Osteocyte (in vitro differentiated cells): Measurements from ENCODE around the gene PTHLH. TPM values are rescaled to one million over a fixed set of nuclear protein-coding genes. Genes with fewer than 3 reads are reported as not detected.

ENCODE experiments used
- DNase-seq: peaks from one replicate; pipeline ENCODE4 v3.0.0; 2021; ENCODE audit warnings: mixed read lengths; ENCODE audit not compliant: unreplicated experiment; ENCODE audit errors: extremely low spot score
- H3K27ac Mint-ChIP-seq: one replicate; pipeline ENCODE4 v1.8.0; 2021; ENCODE audit warnings: mild to moderate bottlenecking, mixed read lengths; ENCODE audit not compliant: unreplicated experiment
- H3K27me3 Mint-ChIP-seq: one replicate; pipeline ENCODE4 v1.8.0; 2021; ENCODE audit warnings: mixed read lengths; ENCODE audit not compliant: unreplicated experiment
- H3K36me3 Mint-ChIP-seq: one replicate; pipeline ENCODE4 v1.8.0; 2021; ENCODE audit warnings: mixed read lengths; ENCODE audit not compliant: unreplicated experiment
- H3K4me1 Mint-ChIP-seq: one replicate; pipeline ENCODE4 v1.8.0; 2021; ENCODE audit warnings: mixed read lengths; ENCODE audit not compliant: unreplicated experiment
- H3K4me3 Mint-ChIP-seq: one replicate; pipeline ENCODE4 v1.8.0; 2021; ENCODE audit warnings: mild to moderate bottlenecking, moderate library complexity, mixed read lengths; ENCODE audit not compliant: unreplicated experiment
- H3K9me3 Mint-ChIP-seq: one replicate; pipeline ENCODE4 v1.8.0; 2021; ENCODE audit warnings: mixed read lengths; ENCODE audit not compliant: unreplicated experiment
- total RNA-seq: library from RNA; stranded (reverse); gene quantifications from 2 replicates; pipeline ENCODE4 v1.2.1, GENCODE V29; 2021
- TF ChIP-seq, protein P1 (sequence below): fragments of 200-600 bp; sonication (generic); IDR thresholded peaks from 2 replicates; pipeline ENCODE4 v1.5.0; 2021; ENCODE audit warnings: antibody characterized with exemption, mild to moderate bottlenecking, moderate library complexity

PTHLH gene
- total RNA-seq, 1 donor from 2014 or later = 0.46 TPM

DNA sequence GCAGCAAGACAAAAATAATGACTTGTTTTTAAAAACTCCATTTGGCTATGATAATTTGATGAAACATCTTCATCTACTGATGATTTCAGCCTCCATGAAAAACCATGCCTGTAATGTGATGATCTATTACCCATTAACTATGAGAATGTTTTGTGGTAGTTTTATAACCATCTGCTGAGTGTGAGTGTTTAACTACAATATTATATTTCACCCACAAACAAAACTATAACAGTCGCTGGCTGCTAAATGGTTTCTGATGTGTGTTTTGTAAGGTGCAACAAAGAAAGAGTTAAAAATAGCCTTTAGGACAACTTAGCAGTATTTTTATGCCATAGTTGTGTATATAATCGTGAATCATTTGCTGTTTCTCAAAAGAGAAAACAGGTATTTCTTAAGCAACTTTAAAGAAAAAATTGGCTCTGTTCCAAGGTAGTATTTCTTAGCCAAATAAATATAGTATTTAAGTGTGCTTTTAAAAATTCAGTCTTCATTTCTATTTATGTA, 4.9 kb downstream of the PTHLH start:
- Mint-ChIP-seq H3K9me3 (no peaks in the 10 kb centered on the region), H3K4me3 (no peak overlapping the region), H3K4me1 (peaks cover 45% of the 10 kb centered on the region), H3K27me3 (peaks cover 16% of the 10 kb centered on the region), H3K27ac (no peak overlapping the region), H3K36me3 (no peaks in the 10 kb centered on the region)
- DNase-seq = no peak
- TF ChIP-seq, protein P1, sequence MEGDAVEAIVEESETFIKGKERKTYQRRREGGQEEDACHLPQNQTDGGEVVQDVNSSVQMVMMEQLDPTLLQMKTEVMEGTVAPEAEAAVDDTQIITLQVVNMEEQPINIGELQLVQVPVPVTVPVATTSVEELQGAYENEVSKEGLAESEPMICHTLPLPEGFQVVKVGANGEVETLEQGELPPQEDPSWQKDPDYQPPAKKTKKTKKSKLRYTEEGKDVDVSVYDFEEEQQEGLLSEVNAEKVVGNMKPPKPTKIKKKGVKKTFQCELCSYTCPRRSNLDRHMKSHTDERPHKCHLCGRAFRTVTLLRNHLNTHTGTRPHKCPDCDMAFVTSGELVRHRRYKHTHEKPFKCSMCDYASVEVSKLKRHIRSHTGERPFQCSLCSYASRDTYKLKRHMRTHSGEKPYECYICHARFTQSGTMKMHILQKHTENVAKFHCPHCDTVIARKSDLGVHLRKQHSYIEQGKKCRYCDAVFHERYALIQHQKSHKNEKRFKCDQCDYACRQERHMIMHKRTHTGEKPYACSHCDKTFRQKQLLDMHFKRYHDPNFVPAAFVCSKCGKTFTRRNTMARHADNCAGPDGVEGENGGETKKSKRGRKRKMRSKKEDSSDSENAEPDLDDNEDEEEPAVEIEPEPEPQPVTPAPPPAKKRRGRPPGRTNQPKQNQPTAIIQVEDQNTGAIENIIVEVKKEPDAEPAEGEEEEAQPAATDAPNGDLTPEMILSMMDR = no peak

DNA sequence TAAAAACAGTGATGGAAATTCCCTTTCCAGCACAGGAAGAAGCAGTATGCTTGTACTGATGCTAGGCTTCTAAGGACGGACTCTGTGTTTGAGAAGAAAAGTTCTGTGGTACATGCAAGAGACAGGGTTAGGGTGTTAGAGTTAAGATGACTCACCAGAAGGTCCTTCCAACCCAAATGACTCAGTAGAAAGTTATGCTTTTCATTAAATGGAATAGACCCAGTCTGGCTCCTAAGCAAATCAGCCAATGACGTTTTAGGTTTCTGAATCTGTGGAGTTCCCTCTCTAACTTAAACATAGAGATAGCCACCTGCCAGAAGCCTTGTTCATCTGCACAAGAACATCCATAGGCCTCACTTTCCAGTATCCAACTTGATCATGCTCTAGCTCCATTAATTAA, 5.7 kb downstream of the PTHLH start:
- Mint-ChIP-seq H3K4me1 (peaks cover 45% of the 10 kb centered on the region), H3K9me3 (no peaks in the 10 kb centered on the region), H3K27me3 (peaks cover 10% of the 10 kb centered on the region), H3K36me3 (no peaks in the 10 kb centered on the region), H3K4me3 (no peak overlapping the region), H3K27ac (no peak overlapping the region)
- TF ChIP-seq, protein P1 = no peak
- DNase-seq = no peak

DNA sequence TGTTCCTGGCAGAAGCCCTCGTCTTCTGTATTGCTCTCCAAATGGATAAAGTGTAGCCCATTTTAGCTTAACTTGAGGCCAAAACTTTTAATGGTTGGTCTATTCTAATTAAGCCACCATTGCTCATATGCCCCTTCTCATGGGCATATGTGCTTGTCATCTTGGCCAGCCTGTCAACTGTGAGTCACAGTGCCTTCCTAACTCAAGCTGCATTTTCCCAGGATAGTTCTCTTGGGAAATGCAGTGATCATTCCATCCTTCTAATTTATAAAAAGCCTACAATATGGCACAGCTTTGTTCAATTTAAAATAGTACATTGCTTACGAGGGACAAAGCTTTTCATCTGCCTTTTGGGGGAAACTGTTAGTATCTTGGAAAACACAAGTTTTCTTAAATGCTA, 6.6 kb downstream of the PTHLH start:
- Mint-ChIP-seq H3K27ac (no peak overlapping the region), H3K36me3 (no peaks in the 10 kb centered on the region), H3K9me3 (no peaks in the 10 kb centered on the region), H3K4me1 (peaks cover 42% of the 10 kb centered on the region), H3K4me3 (no peak overlapping the region), H3K27me3 (peaks cover 3% of the 10 kb centered on the region)
- no peak for DNase-seq
- TF ChIP-seq, protein P1 = no peak

DNA sequence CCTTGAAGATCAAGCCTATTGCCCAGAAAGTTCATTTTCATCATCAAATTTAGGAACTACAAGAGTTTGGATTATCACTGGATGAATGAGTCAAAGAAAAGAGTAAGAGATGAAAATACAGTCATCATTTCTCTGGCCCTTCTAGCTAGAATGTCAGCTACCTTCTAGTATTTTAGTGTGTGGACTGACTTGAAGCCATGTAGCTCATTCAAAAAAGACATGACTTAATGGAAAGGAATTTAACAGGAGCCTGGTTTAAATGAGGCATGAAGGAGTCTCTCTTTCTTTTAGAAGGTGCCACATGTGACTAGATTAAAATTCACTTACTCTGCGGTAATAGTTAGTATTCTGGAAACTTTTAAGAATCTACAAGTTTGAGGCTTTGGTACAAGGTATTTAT, 7.1 kb downstream of the PTHLH start:
- TF ChIP-seq, protein P1 = no peak
- Mint-ChIP-seq H3K4me3 (no peak overlapping the region), H3K27ac (no peak overlapping the region), H3K9me3 (no peaks in the 10 kb centered on the region), H3K36me3 (no peaks in the 10 kb centered on the region), H3K4me1 (peaks cover 39% of the 10 kb centered on the region), H3K27me3 (no peaks in the 10 kb centered on the region)
- DNase-seq = no peak

DNA sequence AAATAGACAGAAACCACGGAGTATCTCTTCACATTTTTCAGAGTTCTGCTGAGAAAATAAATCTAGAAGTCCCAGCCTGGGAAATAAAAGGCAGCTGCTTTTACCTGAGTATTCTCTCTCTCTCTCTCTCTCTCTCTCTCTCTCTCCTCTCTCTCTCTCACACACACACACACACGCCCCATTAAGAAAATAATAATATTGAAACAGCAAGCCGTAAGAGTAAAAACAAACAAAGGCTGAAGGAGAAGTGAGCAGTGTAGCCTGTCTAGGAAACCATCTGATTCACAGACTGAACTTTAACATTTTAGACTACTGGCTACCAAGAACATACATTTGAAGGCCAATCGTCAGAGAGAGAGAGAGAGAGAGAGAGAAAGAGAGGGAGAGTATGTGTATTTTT, 8.4 kb downstream of the PTHLH start:
- no peaks in the 10 kb centered on the region for H3K36me3 Mint-ChIP-seq
- DNase-seq = no peak
- no peaks in the 10 kb centered on the region for H3K27me3 Mint-ChIP-seq
- no peak overlapping the region for H3K27ac Mint-ChIP-seq
- no peaks in the 10 kb centered on the region for H3K9me3 Mint-ChIP-seq
- peaks cover 33% of the 10 kb centered on the region for H3K4me1 Mint-ChIP-seq
- TF ChIP-seq, protein P1 = no peak
- no peak overlapping the region for H3K4me3 Mint-ChIP-seq
